ENCODE data around the gene BBS9.

BBS9 gene

DNA sequence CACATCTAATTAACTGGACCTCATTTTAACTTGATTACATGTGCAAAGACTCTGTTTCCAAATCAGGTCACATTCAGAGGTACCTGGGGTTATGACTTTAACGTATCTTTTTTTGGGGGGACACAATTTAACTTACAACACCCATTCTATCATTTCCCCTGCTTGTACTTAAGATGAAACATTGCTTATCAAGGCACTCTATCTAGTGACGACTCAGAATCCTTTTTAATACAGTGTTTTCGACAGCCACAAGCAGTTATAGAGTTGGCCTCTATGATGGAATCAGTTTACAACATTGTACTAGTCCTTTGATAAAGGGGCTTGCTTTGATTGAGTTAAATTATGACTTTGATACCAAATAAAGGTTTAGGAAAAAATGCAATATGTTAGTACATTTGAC lies 22.7 kb downstream of the BBS9 start:
- TF ChIP-seq TAF1 (IDR thresholded peaks at IDR 0.05; ENCODE audit: low read depth, low read length) (no peak), POU2F2 (IDR thresholded peaks at IDR 0.05; ENCODE audit: low read depth, low read length) (no peak), SPI1 (IDR thresholded peaks at IDR 0.05; ENCODE audit: low read depth, low read length) (no peak), PAX5 (IDR thresholded peaks at IDR 0.05; ENCODE audit: insufficient read depth, low read length, severe bottlenecking) (no peak), POLR2AphosphoS5 (IDR thresholded peaks at IDR 0.05; ENCODE audit: low read depth, low read length) (no peak), POLR2A (IDR thresholded peaks at IDR 0.05; ENCODE audit: low read depth, low read length) (no peak)
- DNase-seq (ENCODE audit: insufficient read length, low spot score) (no peak), FAIRE-seq (no peak)

DNA sequence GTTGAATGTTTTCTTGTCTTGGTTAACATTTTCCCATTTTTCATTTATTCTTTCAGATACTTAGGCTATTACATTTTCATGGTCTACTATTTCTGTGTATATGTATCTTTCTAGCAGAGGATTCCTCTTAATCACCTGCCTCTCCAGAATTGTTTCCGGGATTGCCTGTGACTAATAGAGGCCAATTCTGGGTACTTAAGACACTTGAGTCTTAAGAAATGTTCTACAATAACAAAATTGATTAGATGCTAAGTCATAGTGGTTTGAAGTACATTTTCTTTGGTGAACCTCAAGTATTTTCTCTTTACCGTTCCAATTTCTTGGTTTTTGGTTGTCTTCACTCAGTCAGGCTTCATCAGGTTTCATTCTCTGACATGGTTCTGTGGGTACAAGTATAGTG lies 26.4 kb downstream of the BBS9 start:
- FAIRE-seq (no peak), DNase-seq (ENCODE audit: insufficient read length, low spot score) (no peak)
- TF ChIP-seq POLR2A (IDR thresholded peaks at IDR 0.05; ENCODE audit: low read depth, low read length) (no peak), POLR2AphosphoS5 (IDR thresholded peaks at IDR 0.05; ENCODE audit: low read depth, low read length) (no peak), POU2F2 (IDR thresholded peaks at IDR 0.05; ENCODE audit: low read depth, low read length) (no peak), TAF1 (IDR thresholded peaks at IDR 0.05; ENCODE audit: low read depth, low read length) (no peak), SPI1 (IDR thresholded peaks at IDR 0.05; ENCODE audit: low read depth, low read length) (no peak), PAX5 (IDR thresholded peaks at IDR 0.05; ENCODE audit: insufficient read depth, low read length, severe bottlenecking) (no peak)

DNA sequence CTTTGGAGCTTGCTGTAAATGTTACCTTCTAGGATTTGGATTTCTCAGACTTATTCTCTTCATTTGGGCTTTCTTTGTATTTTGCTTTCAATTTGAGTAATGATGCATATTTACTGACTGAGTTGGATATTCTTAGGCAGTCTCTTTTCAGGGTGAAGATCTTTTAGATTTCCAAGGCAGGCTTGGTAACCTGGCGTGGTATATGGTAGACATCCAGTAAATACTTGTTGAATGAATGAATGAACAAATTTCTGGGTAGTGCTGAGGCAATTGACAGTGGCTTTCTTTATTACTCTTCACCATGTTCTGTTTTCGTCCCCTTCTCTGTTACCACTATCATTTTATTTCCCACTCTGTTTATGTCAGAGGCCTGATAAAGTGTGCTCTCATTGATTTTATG lies 27.1 kb downstream of the BBS9 start:
- no peak for FAIRE-seq
- TF ChIP-seq POLR2AphosphoS5 (IDR thresholded peaks at IDR 0.05; ENCODE audit: low read depth, low read length), result no peak
- TF ChIP-seq TAF1 (IDR thresholded peaks at IDR 0.05; ENCODE audit: low read depth, low read length), result no peak
- no peak for TF ChIP-seq SPI1 (IDR thresholded peaks at IDR 0.05; ENCODE audit: low read depth, low read length)
- no peak for TF ChIP-seq PAX5 (IDR thresholded peaks at IDR 0.05; ENCODE audit: insufficient read depth, low read length, severe bottlenecking)
- no peak for TF ChIP-seq POU2F2 (IDR thresholded peaks at IDR 0.05; ENCODE audit: low read depth, low read length)
- TF ChIP-seq POLR2A (IDR thresholded peaks at IDR 0.05; ENCODE audit: low read depth, low read length), result no peak
- no peak for DNase-seq (ENCODE audit: insufficient read length, low spot score)

- FAIRE-seq, result no peak
- TF ChIP-seq TAF1 (IDR thresholded peaks at IDR 0.05; ENCODE audit: low read depth, low read length) (no peak), POLR2AphosphoS5 (IDR thresholded peaks at IDR 0.05; ENCODE audit: low read depth, low read length) (no peak), POU2F2 (IDR thresholded peaks at IDR 0.05; ENCODE audit: low read depth, low read length) (no peak), POLR2A (IDR thresholded peaks at IDR 0.05; ENCODE audit: low read depth, low read length) (no peak), PAX5 (IDR thresholded peaks at IDR 0.05; ENCODE audit: insufficient read depth, low read length, severe bottlenecking) (no peak), SPI1 (IDR thresholded peaks at IDR 0.05; ENCODE audit: low read depth, low read length) (no peak)
- no peak for DNase-seq (ENCODE audit: insufficient read length, low spot score)
Observed at GRCh38 chr7:33157311-33157710, 27.9 kb downstream of the BBS9 start.

- FAIRE-seq, result no peak
- DNase-seq (ENCODE audit: insufficient read length, low spot score), result no peak
- TF ChIP-seq PAX5 (IDR thresholded peaks at IDR 0.05; ENCODE audit: insufficient read depth, low read length, severe bottlenecking), result no peak
- no peak for TF ChIP-seq TAF1 (IDR thresholded peaks at IDR 0.05; ENCODE audit: low read depth, low read length)
- TF ChIP-seq SPI1 (IDR thresholded peaks at IDR 0.05; ENCODE audit: low read depth, low read length), result no peak
- TF ChIP-seq POLR2A (IDR thresholded peaks at IDR 0.05; ENCODE audit: low read depth, low read length), result no peak
- no peak for TF ChIP-seq POU2F2 (IDR thresholded peaks at IDR 0.05; ENCODE audit: low read depth, low read length)
- no peak for TF ChIP-seq POLR2AphosphoS5 (IDR thresholded peaks at IDR 0.05; ENCODE audit: low read depth, low read length)
Observed at GRCh38 chr7:33157781-33158180, 28.4 kb downstream of the BBS9 start.

DNA sequence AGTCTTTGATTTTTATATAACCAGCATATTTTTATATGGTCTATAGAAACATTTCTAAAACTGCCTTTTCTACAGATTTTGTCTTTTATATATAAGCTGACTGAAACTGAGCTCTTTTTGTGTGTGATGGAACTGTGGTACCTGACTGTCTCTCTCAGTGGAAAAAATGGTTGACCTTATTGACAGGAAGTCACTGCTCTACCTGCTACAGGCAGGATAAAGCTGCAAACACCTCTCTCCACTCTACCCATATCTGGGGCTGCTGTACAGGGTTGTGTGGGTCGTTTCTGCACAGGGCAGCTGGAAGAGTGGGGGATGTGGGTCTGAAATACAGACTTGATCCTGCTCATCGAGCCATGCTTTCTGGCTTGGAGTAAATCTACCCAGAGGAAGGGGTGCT lies 48.5 kb downstream of the BBS9 start:
- no peak for FAIRE-seq
- TF ChIP-seq TAF1 (IDR thresholded peaks at IDR 0.05; ENCODE audit: low read depth, low read length) (no peak), PAX5 (IDR thresholded peaks at IDR 0.05; ENCODE audit: insufficient read depth, low read length, severe bottlenecking) (no peak), SPI1 (IDR thresholded peaks at IDR 0.05; ENCODE audit: low read depth, low read length) (no peak), POLR2A (IDR thresholded peaks at IDR 0.05; ENCODE audit: low read depth, low read length) (no peak), POU2F2 (IDR thresholded peaks at IDR 0.05; ENCODE audit: low read depth, low read length) (no peak), POLR2AphosphoS5 (IDR thresholded peaks at IDR 0.05; ENCODE audit: low read depth, low read length) (no peak)
- DNase-seq (ENCODE audit: insufficient read length, low spot score), result no peak

DNA sequence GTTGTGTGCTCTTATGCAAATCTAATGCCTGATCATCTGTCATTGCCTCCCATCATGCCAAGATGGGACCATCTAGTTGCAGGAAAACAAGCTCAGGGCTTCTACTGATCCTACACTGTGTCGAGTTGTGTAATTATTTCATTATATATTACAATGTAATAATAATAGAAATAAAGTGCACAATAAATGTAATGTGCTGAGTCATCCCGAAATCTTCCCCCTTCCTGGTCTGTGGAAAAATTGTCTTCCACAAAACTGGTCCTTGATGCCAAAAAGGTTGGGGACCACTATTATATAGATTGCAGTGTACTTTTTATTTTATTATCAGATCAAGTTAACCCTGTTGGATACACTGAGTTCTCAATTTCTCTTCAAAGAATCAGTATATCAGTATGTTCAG lies 50.2 kb downstream of the BBS9 start:
- DNase-seq (ENCODE audit: insufficient read length, low spot score) (no peak), FAIRE-seq (no peak)

GRCh38 chr7:33183504-33183903 lies 54.1 kb downstream of the BBS9 start:
- no peak for FAIRE-seq
- no peak for TF ChIP-seq SPI1 (IDR thresholded peaks at IDR 0.05; ENCODE audit: low read depth, low read length)
- TF ChIP-seq PAX5 (IDR thresholded peaks at IDR 0.05; ENCODE audit: insufficient read depth, low read length, severe bottlenecking), result no peak
- no peak for TF ChIP-seq POLR2AphosphoS5 (IDR thresholded peaks at IDR 0.05; ENCODE audit: low read depth, low read length)
- no peak for TF ChIP-seq POLR2A (IDR thresholded peaks at IDR 0.05; ENCODE audit: low read depth, low read length)
- DNase-seq (ENCODE audit: insufficient read length, low spot score), result no peak

More for the DNA sequence above, 50.2 kb downstream of the BBS9 start:
- TF ChIP-seq POU2F2 (IDR thresholded peaks at IDR 0.05; ENCODE audit: low read depth, low read length), result no peak
- no peak for TF ChIP-seq SPI1 (IDR thresholded peaks at IDR 0.05; ENCODE audit: low read depth, low read length)
- TF ChIP-seq POLR2AphosphoS5 (IDR thresholded peaks at IDR 0.05; ENCODE audit: low read depth, low read length), result no peak
- TF ChIP-seq TAF1 (IDR thresholded peaks at IDR 0.05; ENCODE audit: low read depth, low read length), result no peak
- TF ChIP-seq POLR2A (IDR thresholded peaks at IDR 0.05; ENCODE audit: low read depth, low read length), result no peak
- no peak for TF ChIP-seq PAX5 (IDR thresholded peaks at IDR 0.05; ENCODE audit: insufficient read depth, low read length, severe bottlenecking)

DNA sequence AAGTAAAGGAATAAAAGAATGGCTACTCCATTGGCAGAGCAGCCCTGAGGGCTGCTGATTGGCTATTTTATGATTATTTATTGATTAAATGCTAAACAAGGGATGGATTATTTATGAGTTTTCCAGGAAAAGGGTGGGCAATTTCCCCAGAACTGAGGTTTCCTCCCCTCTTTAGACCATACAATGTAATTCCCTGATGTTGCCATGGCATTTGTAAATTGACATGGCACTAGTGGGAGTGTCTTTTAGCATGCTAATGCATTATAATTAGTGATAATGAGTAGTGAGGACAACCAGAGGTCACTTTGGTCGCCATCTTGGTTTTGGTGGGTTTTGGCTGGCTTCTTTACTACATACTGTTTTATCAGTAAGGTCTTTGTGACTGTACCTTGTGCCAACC lies 55.5 kb downstream of the BBS9 start:
- DNase-seq (ENCODE audit: insufficient read length, low spot score) (no peak), FAIRE-seq (no peak)
- no peak for TF ChIP-seq POU2F2 (IDR thresholded peaks at IDR 0.05; ENCODE audit: low read depth, low read length)
- TF ChIP-seq POLR2A (IDR thresholded peaks at IDR 0.05; ENCODE audit: low read depth, low read length), result no peak
- no peak for TF ChIP-seq TAF1 (IDR thresholded peaks at IDR 0.05; ENCODE audit: low read depth, low read length)
- no peak for TF ChIP-seq SPI1 (IDR thresholded peaks at IDR 0.05; ENCODE audit: low read depth, low read length)
- TF ChIP-seq PAX5 (IDR thresholded peaks at IDR 0.05; ENCODE audit: insufficient read depth, low read length, severe bottlenecking), result no peak
- no peak for TF ChIP-seq POLR2AphosphoS5 (IDR thresholded peaks at IDR 0.05; ENCODE audit: low read depth, low read length)

- no peak for TF ChIP-seq POLR2A (IDR thresholded peaks at IDR 0.05; ENCODE audit: low read depth, low read length)
- TF ChIP-seq SPI1 (IDR thresholded peaks at IDR 0.05; ENCODE audit: low read depth, low read length), result no peak
- no peak for TF ChIP-seq POU2F2 (IDR thresholded peaks at IDR 0.05; ENCODE audit: low read depth, low read length)
- no peak for TF ChIP-seq PAX5 (IDR thresholded peaks at IDR 0.05; ENCODE audit: insufficient read depth, low read length, severe bottlenecking)
- TF ChIP-seq POLR2AphosphoS5 (IDR thresholded peaks at IDR 0.05; ENCODE audit: low read depth, low read length), result no peak
- TF ChIP-seq TAF1 (IDR thresholded peaks at IDR 0.05; ENCODE audit: low read depth, low read length), result no peak
- peak; percentile 87 for FAIRE-seq
- DNase-seq (ENCODE audit: insufficient read length, low spot score), result peak; percentile 16
Observed at GRCh38 chr7:33185786-33186185, 56.4 kb downstream of the BBS9 start.

Data from GM12891 (cell line).